ENCODE results near the gene CARS1. TPM values are rescaled to one million over a fixed set of nuclear protein-coding genes. Genes with fewer than 3 reads are reported as not detected.
A peak's percentile ranks its signal among the peaks of the same experiment; 100 is the strongest.

CARS1 gene
- total RNA-seq, 2 donors from 2014 or later: 15.8 to 20.8 TPM

DNA sequence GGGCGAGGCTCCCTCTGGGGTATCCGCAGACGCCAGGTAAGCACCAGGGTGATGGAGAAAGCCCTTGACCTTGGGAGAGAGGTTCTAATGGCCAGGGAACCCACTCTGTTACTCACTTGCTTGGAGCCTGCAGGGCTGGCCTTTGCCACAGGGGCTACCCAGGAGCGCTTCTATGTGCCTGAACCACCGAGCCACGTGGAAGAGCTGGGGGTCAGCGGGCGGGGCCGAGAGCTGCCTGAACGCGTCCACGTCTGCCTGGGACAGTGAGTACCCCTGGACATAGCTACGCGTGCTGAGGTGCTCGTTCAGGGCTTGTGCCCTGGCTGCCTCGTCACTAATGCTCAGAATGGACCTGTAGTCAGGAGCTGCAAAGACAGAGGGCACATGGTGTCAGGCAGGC, 9.6 kb downstream of the CARS1 start:
- intact Hi-C loops (cut with DNase I): no loop called here

DNA sequence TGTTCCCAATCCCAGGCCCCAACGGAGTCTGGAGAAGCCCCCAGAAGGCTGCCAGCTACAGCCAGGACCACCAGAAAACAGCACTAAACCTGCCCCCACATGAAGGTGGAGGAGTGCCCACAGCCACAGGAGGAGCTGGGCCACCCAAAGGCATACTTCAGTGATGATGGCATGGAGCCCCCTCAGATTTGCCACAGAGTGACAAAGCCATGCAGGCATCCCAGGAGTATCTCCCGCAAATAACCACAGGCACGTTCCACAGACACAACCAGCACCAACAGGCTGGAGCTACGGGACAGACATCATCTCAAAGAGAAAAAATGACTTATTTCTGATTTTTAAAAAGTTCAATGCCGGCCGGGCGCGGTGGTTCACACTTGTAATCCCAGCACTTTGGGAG, 10.6 kb downstream of the CARS1 start:
- Histone ChIP-seq H3K27me3 (no peaks in the 10 kb centered on the region), H3K4me3 (no peak overlapping the region), H3K4me1 (peaks cover 60% of the 10 kb centered on the region), H3K9me3 (no peaks in the 10 kb centered on the region), H3K27ac (no peak overlapping the region), H3K36me3 (replicated peaks in 1 of 2; ENCODE audit: insufficient read depth in 1 of 2, low read depth in 2 of 2) (no peaks in the 10 kb centered on the region)
- 85 to 93% methylated on average over 7 to 8 of the region's 8 CpGs for WGBS, 2 donors
- intact Hi-C loops (cut with DNase I): no loop called here
- ATAC-seq: no peak
- DNase-seq: no peak
- no peak for TF ChIP-seq POLR2A (IDR thresholded peaks at IDR 0.05)
- TF ChIP-seq, protein P1, sequence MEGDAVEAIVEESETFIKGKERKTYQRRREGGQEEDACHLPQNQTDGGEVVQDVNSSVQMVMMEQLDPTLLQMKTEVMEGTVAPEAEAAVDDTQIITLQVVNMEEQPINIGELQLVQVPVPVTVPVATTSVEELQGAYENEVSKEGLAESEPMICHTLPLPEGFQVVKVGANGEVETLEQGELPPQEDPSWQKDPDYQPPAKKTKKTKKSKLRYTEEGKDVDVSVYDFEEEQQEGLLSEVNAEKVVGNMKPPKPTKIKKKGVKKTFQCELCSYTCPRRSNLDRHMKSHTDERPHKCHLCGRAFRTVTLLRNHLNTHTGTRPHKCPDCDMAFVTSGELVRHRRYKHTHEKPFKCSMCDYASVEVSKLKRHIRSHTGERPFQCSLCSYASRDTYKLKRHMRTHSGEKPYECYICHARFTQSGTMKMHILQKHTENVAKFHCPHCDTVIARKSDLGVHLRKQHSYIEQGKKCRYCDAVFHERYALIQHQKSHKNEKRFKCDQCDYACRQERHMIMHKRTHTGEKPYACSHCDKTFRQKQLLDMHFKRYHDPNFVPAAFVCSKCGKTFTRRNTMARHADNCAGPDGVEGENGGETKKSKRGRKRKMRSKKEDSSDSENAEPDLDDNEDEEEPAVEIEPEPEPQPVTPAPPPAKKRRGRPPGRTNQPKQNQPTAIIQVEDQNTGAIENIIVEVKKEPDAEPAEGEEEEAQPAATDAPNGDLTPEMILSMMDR (IDR thresholded peaks at IDR 0.05): no peak

More for the DNA sequence above, 9.6 kb downstream of the CARS1 start:
- Histone ChIP-seq H3K27me3 (no peaks in the 10 kb centered on the region), H3K27ac (no peak overlapping the region), H3K9me3 (no peaks in the 10 kb centered on the region), H3K4me1 (peaks cover 50% of the 10 kb centered on the region), H3K36me3 (replicated peaks in 1 of 2; ENCODE audit: insufficient read depth in 1 of 2, low read depth in 2 of 2) (no peaks in the 10 kb centered on the region), H3K4me3 (no peak overlapping the region)
- 90 to 98% methylated on average over 7 to 16 of the region's 16 CpGs for WGBS, 2 donors
- DNase-seq: no peak
- no peak for ATAC-seq
- no peak for TF ChIP-seq POLR2A (IDR thresholded peaks at IDR 0.05)
- TF ChIP-seq, protein P1 (IDR thresholded peaks at IDR 0.05): no peak

DNA sequence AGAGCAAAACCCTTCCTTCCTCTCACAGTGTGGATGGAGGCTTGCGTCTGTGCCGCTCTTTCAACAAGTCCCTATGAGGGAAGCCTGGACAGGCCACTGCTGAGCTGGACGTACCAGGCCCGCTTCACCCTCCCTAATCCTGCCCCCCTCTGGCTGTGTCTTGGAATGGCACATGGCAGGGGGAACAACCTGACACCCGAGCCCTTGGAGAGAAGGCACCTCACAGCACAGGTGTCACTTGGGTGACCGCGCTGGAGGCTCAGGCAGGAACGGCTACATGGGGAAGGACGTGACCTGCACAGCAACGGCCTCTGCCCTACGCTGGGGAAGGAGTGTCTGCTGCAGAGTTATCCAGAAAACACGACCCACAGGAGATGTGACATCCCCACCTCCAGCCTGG, 11.0 kb downstream of the CARS1 start:
- Histone ChIP-seq H3K36me3 (replicated peaks in 1 of 2; ENCODE audit: insufficient read depth in 1 of 2, low read depth in 2 of 2) (no peaks in the 10 kb centered on the region), H3K4me1 (peaks cover 61% of the 10 kb centered on the region), H3K4me3 (no peak overlapping the region), H3K9me3 (no peaks in the 10 kb centered on the region), H3K27me3 (no peaks in the 10 kb centered on the region), H3K27ac (no peak overlapping the region)
- intact Hi-C loops (cut with DNase I): no loop called here
- DNase-seq (no peak), ATAC-seq (no peak)
- TF ChIP-seq, protein P1 (IDR thresholded peaks at IDR 0.05): no peak
- no peak for TF ChIP-seq POLR2A (IDR thresholded peaks at IDR 0.05)
- 85 to 94% methylated on average over 5 to 12 of the region's 12 CpGs for WGBS, 2 donors

DNA sequence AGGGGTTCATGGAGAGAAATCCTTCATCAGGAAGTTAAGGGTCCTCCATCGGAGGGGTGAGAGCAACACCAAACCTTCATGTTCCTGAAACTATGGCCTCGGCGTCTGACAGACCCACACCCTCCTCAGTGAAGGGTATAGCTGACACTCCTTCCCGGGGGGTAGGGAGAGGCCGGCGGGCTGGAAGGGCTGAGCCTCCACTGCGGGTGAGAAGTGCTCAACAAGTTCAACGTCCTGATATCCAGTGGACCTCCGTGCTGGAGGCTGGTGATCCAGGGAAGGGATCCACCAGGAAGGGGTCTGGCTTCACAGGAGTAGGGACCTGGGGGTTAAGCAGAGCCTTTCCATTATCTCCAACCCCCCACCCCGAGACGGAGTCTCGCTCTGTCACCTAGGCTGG, 12.3 kb downstream of the CARS1 start:
- TF ChIP-seq, protein P1 (IDR thresholded peaks at IDR 0.05): no peak
- no peak for TF ChIP-seq POLR2A (IDR thresholded peaks at IDR 0.05)
- intact Hi-C loops (cut with DNase I): no loop called here
- H3K27ac ChIP-seq: no peak overlapping the region
- H3K4me1 ChIP-seq: peaks cover 48% of the 10 kb centered on the region
- 94% methylated on average over 5 to 12 of the region's 12 CpGs for WGBS, 2 donors
- DNase-seq (no peak), ATAC-seq (no peak)
- no peak overlapping the region for H3K4me3 ChIP-seq
- no peaks in the 10 kb centered on the region for H3K27me3 ChIP-seq
- H3K36me3 ChIP-seq (replicated peaks in 1 of 2; ENCODE audit: insufficient read depth in 1 of 2, low read depth in 2 of 2): peaks cover 0 to 5% of the 10 kb centered on the region in 2 donors
- no peaks in the 10 kb centered on the region for H3K9me3 ChIP-seq

DNA sequence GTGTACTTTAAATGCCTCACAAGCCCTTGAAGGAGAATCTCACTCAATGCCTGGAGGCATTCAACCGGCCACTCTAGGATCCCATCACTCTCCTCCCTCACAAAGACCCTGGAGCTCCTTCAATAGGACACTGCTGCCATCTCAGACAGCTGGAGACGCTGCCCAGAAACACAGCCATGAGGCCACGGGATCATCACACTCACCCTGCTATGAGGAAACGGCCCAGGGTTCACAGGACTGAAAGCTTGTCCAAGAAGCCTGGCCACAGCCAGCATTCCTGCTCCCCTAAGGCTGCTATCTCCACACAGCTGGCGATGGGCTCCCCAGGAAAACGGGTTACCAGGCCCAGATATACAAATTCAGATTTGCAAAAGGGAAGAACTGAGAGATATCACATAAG, 13.2 kb downstream of the CARS1 start:
- TF ChIP-seq, protein P1 (IDR thresholded peaks at IDR 0.05): no peak
- no peak for TF ChIP-seq POLR2A (IDR thresholded peaks at IDR 0.05)
- ATAC-seq: no peak
- peak overlapping the region in 3 of 4 donors; percentile 43 to 69 (median 56) for H3K27ac ChIP-seq
- H3K27me3 ChIP-seq: no peaks in the 10 kb centered on the region
- H3K9me3 ChIP-seq: no peaks in the 10 kb centered on the region
- H3K36me3 ChIP-seq (replicated peaks in 1 of 2; ENCODE audit: insufficient read depth in 1 of 2, low read depth in 2 of 2): peaks cover 0 to 5% of the 10 kb centered on the region in 2 donors
- intact Hi-C loops (cut with DNase I): no loop called here
- H3K4me3 ChIP-seq: no peak overlapping the region
- no peak for DNase-seq
- peaks cover 39% of the 10 kb centered on the region for H3K4me1 ChIP-seq
- WGBS, 2 donors: 66 to 69% methylated on average over 6 of the region's 6 CpGs

Measured in body of pancreas (tissue), 4 donors.